HL-60 (cell line): ENCODE data around the gene AP3M1.

Source experiments
- DNase-seq, 2 experiments: peaks; one replicate each; pipeline ENCODE4 v3.0.0-alpha.2; 2010 to 2020; ENCODE audit warnings: low read depth in 1 of 2, low spot score in 1 of 2
- H3K27ac ChIP-seq: fragments of 250-450 bp; sonication (Bioruptor Pico); replicated peaks from 2 replicates; pipeline ENCODE4 v1.5.1; 2020; ENCODE audit warnings: mild to moderate bottlenecking, moderate library complexity
- H3K27me3 ChIP-seq: fragments of 250-450 bp; sonication (Bioruptor Pico); 2 replicates; pipeline ENCODE4 v1.5.1; 2021; ENCODE audit warnings: mild to moderate bottlenecking, moderate library complexity; ENCODE audit not compliant: insufficient read depth, poor library complexity, severe bottlenecking
- H3K4me3 ChIP-seq: replicated peaks from 2 replicates; pipeline ENCODE4 v1.5.1; 2011; ENCODE audit warnings: mild to moderate bottlenecking, control low read depth, low read length; ENCODE audit not compliant: insufficient read depth
- GABPA ChIP-seq: IDR thresholded peaks from 2 replicates; pipeline ENCODE4 v1.6.1; 2012; ENCODE audit warnings: low read depth
- POLR2AphosphoS5 ChIP-seq: IDR thresholded peaks from 2 replicates; pipeline ENCODE4 v1.6.1; 2012; ENCODE audit warnings: low read depth
- SPI1 ChIP-seq: IDR thresholded peaks from 2 replicates; pipeline ENCODE4 v1.6.1; 2012; ENCODE audit warnings: low read depth, mild to moderate bottlenecking, borderline replicate concordance
- TF ChIP-seq, protein P1 (sequence below): IDR thresholded peaks from 2 replicates; pipeline ENCODE4 v1.6.1; 2012; ENCODE audit warnings: low read depth; ENCODE audit not compliant: insufficient replicate concordance
- TF ChIP-seq, protein P2 (sequence below): IDR thresholded peaks from one replicate; pipeline ENCODE4 v1.5.1; 2011; ENCODE audit warnings: low read length, control low read depth, inconsistent platforms; ENCODE audit not compliant: insufficient read depth

Gene AP3M1

DNA sequence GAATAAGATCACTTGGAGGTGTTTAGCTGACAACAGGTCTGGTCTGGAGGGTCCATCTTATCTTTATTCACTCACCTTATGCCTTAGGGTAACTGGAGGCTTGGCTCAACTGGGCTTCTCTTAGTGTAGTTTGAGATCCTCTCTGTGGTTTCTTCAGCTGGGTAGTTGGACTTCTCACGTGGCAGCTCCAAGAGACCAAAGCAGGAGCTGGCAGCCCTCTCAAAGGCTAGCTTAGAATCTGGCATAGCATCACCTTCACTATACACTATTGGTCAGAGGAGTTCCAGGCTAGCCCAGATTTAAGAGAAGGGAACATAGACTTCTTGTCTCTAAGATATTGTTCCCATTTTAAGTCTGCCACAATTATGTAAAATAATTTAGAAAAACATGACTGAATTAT is 16.8 kb upstream of the AP3M1 start:
- peak overlapping the region; percentile 86 for H3K27ac ChIP-seq
- H3K4me3 ChIP-seq = no peak overlapping the region
- H3K27me3 ChIP-seq = no peaks in the 10 kb centered on the region
- TF ChIP-seq GABPA = no peak
- TF ChIP-seq, protein P1, sequence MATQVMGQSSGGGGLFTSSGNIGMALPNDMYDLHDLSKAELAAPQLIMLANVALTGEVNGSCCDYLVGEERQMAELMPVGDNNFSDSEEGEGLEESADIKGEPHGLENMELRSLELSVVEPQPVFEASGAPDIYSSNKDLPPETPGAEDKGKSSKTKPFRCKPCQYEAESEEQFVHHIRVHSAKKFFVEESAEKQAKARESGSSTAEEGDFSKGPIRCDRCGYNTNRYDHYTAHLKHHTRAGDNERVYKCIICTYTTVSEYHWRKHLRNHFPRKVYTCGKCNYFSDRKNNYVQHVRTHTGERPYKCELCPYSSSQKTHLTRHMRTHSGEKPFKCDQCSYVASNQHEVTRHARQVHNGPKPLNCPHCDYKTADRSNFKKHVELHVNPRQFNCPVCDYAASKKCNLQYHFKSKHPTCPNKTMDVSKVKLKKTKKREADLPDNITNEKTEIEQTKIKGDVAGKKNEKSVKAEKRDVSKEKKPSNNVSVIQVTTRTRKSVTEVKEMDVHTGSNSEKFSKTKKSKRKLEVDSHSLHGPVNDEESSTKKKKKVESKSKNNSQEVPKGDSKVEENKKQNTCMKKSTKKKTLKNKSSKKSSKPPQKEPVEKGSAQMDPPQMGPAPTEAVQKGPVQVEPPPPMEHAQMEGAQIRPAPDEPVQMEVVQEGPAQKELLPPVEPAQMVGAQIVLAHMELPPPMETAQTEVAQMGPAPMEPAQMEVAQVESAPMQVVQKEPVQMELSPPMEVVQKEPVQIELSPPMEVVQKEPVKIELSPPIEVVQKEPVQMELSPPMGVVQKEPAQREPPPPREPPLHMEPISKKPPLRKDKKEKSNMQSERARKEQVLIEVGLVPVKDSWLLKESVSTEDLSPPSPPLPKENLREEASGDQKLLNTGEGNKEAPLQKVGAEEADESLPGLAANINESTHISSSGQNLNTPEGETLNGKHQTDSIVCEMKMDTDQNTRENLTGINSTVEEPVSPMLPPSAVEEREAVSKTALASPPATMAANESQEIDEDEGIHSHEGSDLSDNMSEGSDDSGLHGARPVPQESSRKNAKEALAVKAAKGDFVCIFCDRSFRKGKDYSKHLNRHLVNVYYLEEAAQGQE = no peak
- TF ChIP-seq, protein P2, sequence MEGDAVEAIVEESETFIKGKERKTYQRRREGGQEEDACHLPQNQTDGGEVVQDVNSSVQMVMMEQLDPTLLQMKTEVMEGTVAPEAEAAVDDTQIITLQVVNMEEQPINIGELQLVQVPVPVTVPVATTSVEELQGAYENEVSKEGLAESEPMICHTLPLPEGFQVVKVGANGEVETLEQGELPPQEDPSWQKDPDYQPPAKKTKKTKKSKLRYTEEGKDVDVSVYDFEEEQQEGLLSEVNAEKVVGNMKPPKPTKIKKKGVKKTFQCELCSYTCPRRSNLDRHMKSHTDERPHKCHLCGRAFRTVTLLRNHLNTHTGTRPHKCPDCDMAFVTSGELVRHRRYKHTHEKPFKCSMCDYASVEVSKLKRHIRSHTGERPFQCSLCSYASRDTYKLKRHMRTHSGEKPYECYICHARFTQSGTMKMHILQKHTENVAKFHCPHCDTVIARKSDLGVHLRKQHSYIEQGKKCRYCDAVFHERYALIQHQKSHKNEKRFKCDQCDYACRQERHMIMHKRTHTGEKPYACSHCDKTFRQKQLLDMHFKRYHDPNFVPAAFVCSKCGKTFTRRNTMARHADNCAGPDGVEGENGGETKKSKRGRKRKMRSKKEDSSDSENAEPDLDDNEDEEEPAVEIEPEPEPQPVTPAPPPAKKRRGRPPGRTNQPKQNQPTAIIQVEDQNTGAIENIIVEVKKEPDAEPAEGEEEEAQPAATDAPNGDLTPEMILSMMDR = no peak
- no peak for TF ChIP-seq POLR2AphosphoS5
- no peak for TF ChIP-seq SPI1
- peak in 1 of 2 experiments; percentile 53 for DNase-seq

DNA sequence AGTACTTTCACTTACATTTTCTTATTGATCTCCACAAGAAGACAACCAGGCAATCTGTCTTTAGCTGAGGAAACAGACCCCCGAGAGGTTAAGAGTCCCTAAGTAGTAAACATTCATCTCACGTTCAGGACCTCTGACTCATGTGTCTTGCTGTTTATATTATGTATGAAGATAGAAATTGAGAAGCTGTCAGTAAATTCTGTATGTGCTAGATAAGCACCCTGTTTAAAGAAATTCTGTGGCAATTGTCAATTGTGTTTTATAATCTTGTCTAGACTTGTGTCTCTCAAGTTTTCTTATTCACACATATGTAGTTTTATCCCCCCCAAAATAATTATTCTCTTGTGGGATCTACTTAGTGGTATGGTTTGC is 14.9 kb upstream of the AP3M1 start:
- TF ChIP-seq POLR2AphosphoS5 (no peak), SPI1 (no peak), GABPA (no peak)
- TF ChIP-seq, protein P2 = no peak
- TF ChIP-seq, protein P1 = no peak
- DNase-seq = no peak
- peak overlapping the region; percentile 61 for H3K27ac ChIP-seq
- no peaks in the 10 kb centered on the region for H3K27me3 ChIP-seq
- no peak overlapping the region for H3K4me3 ChIP-seq

DNA sequence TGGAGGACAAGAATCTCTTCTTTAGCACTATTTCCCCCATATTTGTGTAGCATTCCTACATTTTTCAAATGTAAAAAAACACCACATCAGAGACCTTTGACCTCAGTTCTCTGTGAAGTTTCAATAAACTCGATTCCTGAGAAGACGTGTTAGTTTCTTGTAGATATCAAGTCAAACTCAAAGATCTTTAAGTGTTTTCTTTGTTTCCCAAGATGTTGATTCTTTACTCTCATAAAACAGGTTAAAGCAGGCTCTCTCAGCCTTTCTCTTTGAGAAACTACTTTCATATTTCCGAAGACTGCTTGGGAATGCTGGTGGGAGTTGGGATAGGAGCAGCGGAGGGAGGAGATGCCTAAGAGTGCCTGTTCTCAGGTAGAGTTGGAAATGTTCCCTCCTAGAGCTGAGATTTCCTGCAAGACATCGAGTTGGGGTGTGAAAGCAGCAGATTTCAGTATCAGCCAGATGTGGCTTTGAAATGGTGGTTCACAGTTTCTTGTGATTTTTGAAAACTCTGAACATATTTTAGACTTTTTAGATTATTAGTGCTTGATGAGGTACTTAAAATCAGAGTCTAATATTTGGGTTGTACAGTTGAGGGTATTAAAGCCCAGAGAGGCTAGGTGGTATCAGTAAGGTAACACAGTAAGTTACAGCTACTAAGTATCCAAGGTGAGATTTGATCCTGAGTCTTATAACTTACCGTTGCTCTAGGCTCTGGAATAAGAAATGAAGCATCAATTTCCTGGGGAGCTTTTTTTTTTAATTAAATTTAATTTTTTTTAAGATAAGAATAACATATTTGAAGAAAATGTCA is 14.3 kb upstream of the AP3M1 start:
- H3K27ac ChIP-seq = peak overlapping the region; percentile 61
- H3K27me3 ChIP-seq = no peaks in the 10 kb centered on the region
- no peak for DNase-seq
- no peak overlapping the region for H3K4me3 ChIP-seq
- TF ChIP-seq SPI1 (no peak), GABPA (no peak)
- TF ChIP-seq, protein P1 = no peak
- TF ChIP-seq, protein P2 = no peak
